SW 1271 (cell line): ENCODE results near the gene C12orf57.

ENCODE experiments used
- DNase-seq, 2 experiments: peaks; one replicate each; lab custom pipeline; 2025; lab: John Stamatoyannopoulos, UW

Gene C12orf57

DNA sequence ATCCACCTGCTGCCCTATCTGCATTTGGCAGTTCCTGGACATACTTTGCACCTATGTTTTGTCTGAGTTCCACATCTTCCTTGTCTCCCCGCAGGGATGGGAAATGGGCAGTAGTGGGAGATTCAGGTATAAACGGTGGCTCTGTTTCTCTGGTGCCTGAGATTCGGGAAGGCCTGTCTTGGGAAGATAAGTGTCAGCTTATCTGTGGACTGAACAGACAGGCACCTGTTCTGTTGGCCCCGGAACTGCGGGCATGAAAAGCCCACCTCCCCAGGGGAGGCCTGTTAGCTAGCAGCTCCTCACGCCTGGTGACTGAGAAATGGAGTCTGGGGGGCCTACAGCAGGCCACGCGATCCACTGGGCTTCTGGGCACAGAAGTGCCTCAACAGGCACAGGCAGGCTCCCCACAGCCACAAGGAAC is 20.8 kb downstream of the C12orf57 start:
- no peak for DNase-seq

DNA sequence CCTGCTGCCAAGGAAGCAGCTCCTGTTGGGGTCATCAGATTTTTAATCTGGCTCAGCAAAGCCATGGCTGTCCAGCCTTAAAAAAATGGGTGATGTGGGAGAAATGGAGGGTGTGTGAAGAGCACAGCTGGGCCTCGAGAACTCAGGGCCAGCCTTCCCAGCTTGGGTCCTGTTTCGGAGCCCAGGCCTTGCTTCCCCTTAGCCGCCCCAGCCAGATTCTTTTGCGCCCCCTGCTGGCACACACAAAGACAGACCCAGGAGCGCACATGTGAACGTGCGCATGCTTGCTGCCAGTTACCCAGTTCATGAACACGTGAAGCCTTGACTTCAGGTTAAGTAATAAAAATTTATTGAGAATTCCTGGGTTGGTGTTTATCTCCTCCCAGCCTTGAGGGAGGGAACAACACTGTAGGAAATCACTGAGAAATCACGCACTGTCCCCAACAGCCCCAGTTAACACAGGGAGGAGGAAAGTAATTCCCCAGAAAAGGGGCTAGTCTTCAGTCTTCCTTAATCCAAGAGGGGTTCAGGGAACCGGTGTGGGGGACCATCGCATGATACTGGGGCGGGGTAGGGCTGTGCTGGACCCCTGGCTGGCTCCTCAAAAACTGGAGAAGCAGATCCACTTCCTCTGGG is 21.3 kb downstream of the C12orf57 start:
- peak; percentile 35 to 45 for DNase-seq

DNA sequence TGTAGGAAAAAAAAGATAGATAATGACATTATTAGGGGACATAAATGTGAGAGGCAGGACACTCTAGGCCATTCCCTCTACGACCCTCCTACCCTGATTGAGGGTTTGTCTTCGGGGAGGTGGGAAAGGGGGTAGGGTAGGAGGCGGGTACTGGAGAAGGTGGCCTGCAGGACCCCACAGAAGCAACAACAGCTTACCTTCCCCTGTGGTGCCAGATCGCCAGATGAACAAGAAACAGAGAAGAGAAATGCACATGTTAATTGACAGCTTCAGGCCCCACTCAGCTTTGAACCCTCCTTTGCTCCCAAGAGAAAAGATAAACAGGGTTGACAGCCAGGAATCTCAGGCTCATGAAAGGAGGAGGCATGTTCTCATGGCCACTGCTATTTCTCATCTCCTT is 21.9 kb downstream of the C12orf57 start:
- DNase-seq: no peak

DNA sequence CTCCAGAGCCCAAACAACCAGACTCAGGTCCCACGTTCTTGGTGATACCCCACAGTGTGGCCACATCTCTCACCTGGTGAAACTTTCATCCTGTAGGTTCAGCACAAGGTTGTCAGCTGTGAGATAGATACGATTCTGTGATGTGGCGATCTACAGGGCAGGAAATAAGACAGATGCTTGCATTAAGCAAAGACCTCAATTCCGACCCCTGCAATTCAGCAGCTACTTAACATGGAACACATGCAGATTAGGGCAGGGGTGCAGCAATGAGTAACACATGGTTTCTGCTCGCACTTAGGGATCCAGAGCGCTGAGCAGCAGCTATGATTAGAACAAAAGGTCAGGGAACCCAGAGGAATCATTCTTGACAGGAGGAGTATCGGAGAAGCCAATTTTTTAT is 22.5 kb downstream of the C12orf57 start:
- DNase-seq: no peak

DNA sequence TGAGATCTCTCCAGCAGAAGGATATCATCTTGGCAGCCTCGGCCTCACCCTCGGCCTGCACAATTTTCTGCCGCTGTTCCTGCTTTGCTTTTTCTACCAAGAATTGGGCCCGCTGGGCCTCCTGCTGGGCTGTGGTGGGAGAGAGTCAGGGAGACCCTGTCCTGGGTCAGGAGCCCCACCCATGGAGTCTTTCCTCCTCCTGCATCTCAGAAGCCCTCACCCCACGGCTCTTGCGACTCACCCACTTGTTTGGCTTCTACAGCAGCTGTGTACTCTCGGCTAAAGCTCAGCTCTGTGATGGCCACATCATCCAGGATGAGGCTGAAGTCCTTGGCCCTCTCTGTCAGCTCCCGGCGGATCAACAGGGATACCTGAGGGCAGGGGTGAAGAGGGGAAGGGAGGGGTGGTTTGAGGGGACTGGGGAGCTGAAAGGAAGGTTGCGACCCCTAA is 23.9 kb downstream of the C12orf57 start:
- no peak for DNase-seq

DNA sequence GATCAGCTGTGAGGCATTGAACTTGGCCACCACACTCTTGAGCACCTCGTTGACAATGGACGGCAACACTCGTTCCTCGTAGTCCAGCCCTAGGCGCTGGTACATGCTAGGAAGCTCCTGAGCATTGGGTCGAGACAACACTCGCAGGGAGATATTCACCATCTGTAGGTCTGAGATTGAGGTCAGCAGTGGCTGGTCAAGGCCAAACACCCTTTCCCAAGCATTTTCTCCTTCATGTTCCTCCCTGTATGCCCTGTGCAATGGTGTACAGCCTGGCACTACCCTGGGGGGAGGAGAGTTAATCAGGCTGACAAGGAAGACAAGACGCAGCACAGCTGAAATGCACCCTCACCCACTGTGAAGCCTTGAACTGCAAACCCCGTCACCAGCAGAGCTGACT is 24.6 kb downstream of the C12orf57 start:
- DNase-seq: no peak

DNA sequence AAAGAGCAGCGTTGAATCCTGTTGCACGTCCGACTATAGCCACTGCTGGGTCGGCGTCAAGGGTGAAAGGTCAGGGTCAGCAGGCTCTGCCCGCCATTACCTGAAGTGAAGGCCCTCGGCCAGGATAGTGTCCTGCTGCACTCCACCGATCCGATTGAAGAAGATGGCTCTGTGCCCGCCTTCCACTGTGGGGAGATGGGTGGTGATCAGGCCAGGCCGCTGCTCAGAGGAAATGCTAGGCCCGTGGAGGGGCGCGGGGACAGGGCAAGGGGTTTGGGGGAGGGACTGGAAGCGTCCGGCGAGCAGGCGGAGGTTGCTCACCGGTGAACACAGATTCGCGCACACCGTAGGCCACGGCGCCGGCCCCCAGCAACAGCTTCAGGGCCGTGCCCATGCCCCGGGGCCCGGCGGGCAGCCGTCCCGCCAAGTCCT is 26.3 kb downstream of the C12orf57 start:
- DNase-seq: peak in 1 of 2 experiments; percentile 34

DNA sequence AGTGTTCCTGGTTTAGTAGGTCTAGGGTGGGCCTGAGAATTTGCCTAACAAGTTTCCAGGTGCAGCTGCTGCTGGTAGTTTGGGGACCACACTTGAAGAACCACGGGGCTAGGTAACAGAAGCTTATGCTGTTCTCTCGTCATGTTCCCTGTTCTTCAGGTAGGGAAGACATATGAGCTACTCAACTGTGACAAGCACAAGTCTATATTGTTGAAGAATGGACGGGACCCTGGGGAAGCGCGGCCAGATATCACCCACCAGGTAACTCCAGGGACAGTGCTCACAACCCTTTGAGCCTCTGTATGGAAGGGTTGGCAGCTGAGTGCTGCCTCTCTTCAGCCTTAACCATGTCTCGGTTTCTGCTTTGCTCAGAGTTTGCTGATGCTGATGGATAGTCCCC is 30.4 kb downstream of the C12orf57 start:
- no peak for DNase-seq

DNA sequence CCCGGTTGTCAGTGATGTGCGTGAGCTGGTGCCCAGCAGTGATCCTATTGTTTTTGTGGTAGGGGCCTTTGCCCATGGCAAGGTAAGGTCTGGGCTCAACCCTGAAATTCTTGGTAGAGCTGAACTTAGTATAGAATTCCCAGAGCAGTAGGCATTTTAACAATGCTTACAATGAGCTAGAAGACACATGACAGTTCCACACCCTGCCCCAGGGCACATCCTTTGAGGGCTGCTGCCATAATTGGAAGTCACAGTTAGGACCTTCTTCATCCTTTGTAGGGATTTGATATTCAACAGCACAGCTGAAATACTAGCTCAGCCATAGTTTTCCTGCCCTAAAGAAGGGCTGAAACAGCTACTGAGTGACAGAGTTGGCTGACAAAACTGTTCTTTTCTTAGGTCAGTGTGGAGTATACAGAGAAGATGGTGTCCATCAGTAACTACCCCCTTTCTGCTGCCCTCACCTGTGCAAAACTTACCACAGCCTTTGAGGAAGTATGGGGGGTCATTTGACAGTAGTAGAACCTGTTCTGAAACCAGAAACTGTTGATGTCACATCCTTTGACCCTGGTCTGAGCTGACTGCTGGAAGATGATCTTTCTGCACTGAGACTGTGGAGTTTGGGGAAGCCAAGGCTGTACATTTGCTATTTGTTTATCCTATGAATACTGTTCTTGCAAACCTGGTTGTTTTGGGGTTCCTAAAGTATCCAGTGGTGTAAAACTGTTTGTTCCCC is 31.6 kb downstream of the C12orf57 start:
- DNase-seq: no peak

DNA sequence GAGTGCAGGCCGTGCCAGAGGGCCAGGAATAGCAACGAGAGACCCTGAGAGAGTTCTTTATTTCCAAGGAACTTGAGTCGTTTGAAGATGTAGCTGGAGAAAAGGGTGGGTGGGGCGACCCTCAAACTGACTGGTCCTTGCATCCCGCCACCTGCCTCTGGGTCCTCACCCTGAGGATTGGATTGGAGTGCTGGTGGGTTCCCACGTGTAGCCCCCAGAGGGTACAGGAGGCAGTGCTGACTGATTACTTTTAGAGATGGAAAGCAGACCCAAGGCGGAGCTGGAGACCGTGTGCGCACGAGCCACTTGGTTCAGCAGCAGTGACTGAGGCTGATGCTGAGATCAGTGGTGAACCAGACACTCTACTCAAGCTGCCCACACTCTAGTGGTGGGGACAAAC is 33.8 kb downstream of the C12orf57 start:
- DNase-seq: no peak

DNA sequence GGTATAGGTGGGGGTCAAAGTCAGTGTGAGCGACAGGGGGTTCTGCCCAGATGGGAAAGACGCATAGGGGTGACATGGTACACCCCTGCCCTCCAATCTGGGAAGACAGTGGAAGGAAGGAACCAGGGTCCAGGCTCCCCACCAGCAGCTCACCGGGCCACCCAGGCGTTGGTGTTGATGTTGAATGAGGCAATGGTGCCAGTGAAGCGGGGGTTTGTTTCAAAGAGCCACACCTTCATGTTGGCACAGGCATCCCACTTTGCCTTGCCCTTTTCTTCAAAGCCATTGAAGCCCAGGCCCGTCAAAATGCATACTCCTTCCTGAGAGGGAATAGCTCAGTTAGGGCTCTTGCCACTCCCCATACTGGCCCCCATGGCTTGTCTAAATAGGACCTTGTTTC is 34.4 kb downstream of the C12orf57 start:
- DNase-seq: no peak

DNA sequence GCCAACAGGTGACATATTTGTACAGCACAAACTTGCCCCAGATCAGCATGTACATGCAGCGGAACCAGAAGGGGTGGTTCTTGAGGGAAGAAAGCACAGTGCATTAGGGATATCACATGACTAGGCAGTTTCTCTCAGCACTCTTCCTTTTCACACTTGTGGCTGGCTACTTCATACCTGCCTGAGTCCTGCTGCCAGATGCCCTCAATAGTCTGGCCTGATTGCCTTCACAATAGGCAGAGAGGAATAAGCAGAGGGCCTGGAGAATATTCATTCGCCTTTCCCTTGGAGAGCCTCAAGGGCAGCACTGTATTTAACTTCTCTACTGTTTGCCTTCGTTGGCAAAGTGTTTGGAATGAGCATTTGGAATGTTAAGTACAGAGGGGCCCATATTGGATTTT is 34.8 kb downstream of the C12orf57 start:
- no peak for DNase-seq

DNA sequence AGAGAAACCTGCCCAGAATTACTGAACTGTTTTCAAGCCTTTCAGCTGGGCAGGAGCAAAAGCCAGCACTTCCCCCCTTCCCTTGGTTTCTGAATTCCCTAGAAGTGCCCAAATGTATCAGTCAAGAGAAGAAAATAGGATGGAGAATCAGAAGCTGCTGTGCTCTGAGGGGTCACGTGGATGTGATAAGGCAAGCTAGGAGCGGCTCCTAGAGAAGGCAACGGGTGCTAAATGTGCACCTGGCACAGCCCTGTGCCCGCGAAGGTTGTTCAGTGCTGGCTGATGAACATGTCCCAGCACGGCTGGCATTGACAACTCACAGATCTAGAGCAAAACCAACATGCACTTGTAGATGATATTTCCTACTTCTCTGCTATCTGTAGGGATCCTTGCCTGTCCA is 35.2 kb downstream of the C12orf57 start:
- DNase-seq: no peak

DNA sequence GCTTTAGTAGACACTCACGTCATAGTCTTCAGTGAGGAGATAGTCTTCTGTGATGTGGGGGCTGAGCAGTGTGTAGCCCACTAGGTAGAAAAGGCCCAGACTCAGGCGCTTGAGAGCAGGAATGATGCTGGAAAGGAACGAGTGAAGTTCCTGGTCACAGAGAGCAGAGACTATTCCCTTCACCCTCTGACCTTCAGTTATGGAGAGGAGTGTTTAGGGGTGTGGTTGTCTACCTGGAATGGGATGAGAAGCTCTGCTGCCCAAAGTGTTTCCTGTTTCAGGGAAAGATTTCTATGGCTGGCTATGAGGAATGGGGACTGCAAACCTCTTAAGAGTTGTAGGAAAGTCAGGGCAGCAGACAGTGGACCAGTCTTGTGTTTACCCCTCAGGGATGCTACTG is 35.6 kb downstream of the C12orf57 start:
- DNase-seq: no peak

DNA sequence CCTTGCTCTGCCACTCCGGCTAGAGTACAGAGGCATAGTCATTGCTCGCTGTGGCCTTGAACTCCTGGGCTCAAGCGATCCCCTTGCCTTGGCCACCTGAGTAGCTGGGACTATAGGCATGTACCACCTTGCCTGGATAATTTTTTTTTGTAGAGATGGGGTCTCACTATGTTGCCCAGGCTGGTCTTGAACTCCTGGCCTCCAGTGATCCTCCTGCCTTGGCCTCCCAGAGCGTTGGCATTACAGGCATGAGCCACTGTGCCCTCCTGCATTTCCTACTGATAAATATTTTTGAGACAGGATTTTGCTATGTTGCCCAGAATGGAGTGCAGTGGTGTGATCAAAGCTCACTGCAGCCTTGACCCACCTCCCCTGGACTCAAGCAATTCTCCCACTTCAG is 36.3 kb downstream of the C12orf57 start:
- no peak for DNase-seq

DNA sequence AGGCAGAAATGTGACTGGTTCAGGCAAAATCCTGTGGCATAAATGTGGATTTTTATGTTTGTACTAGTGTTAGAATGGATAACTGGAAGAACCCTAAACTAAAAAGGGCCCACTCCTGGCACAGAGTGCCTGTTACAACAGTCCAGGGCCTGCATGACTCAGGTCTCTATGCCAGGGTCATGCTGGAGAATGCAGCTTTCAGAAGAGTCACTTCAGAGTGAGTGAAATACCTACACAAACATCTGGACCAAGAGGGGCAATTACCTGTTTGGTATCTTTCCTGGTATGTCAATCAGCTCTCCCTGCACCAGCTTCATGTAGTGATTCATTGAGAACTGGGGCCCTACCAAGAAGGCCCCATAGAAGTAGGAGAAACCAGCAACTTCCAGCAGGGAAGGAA is 36.9 kb downstream of the C12orf57 start:
- no peak for DNase-seq

DNA sequence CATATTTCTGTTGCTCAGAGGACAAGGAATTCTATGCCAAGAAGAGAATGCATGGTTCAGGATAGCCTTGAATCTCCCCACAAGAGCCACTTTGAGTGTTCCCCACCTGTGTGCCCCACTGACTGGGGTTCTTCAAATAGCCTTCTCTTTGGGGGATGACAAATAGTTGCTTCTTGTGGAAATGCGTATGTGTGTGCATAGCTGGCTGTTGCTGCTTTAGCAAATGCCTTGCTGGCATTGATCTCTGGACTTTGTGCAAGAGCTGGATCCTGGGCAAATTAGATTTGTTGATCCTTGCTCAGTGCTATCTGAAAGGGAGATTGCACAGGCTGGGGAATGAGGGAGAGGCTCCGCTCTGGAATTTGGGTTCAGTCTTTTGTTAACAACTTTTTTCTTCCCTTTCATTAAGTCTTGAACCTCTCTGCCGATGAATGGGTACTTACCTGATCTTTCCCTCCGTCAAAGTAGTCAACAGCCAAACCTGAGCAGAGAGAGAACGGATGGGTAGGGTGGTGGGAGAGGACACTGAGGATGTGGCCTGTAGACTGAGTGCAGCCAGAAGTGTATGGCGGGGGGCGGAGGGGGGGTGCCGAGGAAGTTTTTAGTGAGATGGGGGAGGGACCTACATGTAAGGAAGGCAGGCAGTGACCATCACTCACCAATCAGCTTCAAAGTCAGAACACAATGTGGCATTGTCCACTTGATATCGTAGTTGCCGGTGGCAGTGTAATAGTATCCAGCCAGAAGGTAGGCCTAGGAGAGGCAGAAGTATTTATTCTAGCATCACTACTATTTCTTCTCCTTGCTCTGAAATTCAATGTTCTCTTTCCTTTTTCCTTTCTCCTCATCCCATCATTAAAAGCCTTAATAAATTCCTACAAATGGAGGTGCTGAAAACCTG is 37.6 kb downstream of the C12orf57 start:
- DNase-seq: no peak

DNA sequence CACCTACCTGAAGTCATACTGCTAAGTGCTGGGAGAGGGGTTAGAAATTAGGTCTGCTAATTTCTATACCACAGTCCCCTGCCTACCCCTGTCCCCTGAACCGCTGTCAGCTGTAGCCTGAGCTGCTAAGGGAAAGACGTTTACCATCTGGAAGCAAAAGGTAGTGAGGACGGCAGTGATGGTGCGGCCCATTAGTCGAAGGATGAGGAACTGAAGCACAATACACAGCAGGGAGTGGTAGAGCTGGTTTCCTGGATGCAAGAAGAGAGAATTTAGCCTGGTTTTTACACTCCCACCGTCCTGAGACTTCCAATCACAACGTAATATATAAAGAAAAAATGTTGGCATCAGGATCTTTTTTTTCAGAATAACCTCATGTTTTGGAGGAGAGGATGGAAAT is 38.7 kb downstream of the C12orf57 start:
- no peak for DNase-seq

DNA sequence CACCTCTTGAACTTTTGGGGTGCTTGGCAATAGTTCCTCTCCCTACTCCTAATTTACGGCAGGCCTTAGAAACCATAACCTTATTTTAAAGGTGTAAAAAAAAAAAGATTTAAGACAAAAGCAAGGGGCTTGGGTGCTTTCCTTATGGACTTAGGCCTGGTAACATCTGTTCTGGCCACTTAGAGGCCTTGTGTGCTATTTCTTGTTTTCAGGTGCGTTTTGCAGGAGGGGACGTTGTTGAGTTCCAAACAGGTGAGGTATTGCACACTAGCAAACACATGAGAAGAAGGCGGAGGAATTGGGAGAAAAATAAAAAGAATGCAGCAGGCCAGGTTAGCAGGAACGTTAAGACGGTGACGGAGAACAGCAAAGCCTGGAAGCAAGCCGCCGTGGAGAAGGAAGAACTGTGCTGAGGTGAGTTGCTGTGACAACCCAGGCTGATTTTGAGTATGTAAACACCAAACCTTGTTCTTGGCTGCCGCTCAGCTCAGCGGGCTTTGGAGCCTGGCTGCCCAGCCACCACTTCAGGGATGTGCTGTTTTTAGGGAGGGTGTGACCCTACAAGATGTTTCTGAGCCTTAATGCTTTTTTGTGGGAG is 44.2 kb downstream of the C12orf57 start:
- DNase-seq: no peak
